Measurements from ENCODE around the gene DYNLL1. TPM values are rescaled to one million over a fixed set of nuclear protein-coding genes. Genes with fewer than 3 reads are reported as not detected.

The DYNLL1 gene
- polyA plus RNA-seq, 2 donors, result 1,023 to 1,071 TPM

DNA sequence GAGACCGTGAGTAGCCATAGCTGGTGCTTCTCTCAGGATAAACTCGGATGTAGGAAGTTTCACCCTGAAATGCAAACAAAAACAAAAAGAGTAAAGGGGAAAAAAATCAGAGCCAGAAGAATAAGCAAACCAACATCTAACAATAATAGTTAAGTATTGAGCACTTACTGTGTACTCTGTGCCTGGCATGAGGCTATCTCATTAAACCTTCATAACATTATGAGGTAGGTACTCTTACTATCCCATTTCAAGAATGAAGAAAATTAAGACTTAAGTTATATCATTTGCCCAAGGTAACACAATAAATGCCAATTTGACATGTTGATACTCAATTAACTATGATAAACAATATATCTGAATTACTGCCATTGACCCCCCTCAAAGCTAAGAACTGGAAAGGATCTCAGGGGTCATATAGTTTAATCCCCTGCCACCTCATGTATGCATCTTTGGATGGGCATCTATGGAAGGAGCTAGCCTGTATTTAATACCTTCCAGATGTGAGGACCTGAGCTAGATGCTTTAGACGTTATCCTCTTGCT lies 33.7 kb upstream of the DYNLL1 start:
- Histone ChIP-seq H3K9me3 (ENCODE audit: control insufficient read depth in 2 of 2, insufficient read depth in 1 of 2, low read depth in 1 of 2, low read length in 1 of 2) (no peaks in the 10 kb centered on the region), H3K36me3 (ENCODE audit: control insufficient read depth in 2 of 2, insufficient read depth in 2 of 2, low read length in 1 of 2) (peaks cover 23 to 43% of the 10 kb centered on the region in 2 donors), H3K4me1 (ENCODE audit: control insufficient read depth in 2 of 2, insufficient read depth in 2 of 2, low read length in 1 of 2) (no peaks in the 10 kb centered on the region), H3K4me3 (ENCODE audit: low read depth in 1 of 2, low read length in 2 of 2) (no peak overlapping the region), H3K27ac (ENCODE audit: low read depth in 2 of 2, low read length in 1 of 2) (no peak overlapping the region), H3K27me3 (ENCODE audit: control insufficient read depth in 1 of 2, insufficient read depth in 2 of 2, low read length in 2 of 2) (no peaks in the 10 kb centered on the region)
- 76 to 81% methylated on average over 3 of the region's 3 CpGs for WGBS, 2 donors

DNA sequence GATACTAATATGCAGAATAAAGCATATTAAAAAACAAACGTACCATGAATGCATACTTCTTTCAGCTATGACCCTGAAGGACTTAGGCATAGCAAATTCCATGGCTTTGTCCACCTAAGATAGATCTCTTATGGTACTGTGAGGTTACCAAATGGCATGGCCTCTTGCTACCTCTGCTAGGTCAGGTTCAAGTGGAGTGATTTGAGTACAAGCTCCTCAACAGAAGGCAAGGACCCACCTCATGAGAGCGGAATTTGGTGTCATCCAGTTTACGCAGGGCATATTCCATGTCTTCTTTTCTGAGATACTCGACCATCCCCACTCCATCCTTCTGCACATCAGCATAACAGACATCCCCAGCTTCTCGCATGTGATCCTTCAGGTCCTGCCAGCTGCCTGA lies 32.2 kb upstream of the DYNLL1 start:
- Histone ChIP-seq H3K36me3 (ENCODE audit: control insufficient read depth in 2 of 2, insufficient read depth in 2 of 2, low read length in 1 of 2) (peaks cover 21 to 36% of the 10 kb centered on the region in 2 donors), H3K9me3 (ENCODE audit: control insufficient read depth in 2 of 2, insufficient read depth in 1 of 2, low read depth in 1 of 2, low read length in 1 of 2) (no peaks in the 10 kb centered on the region), H3K27me3 (ENCODE audit: control insufficient read depth in 1 of 2, insufficient read depth in 2 of 2, low read length in 2 of 2) (no peaks in the 10 kb centered on the region), H3K4me1 (ENCODE audit: control insufficient read depth in 2 of 2, insufficient read depth in 2 of 2, low read length in 1 of 2) (peaks cover 0 to 2% of the 10 kb centered on the region in 2 donors), H3K4me3 (ENCODE audit: low read depth in 1 of 2, low read length in 2 of 2) (no peak overlapping the region), H3K27ac (ENCODE audit: low read depth in 2 of 2, low read length in 1 of 2) (no peak overlapping the region)
- 81 to 83% methylated on average over 5 of the region's 5 CpGs for WGBS, 2 donors

- Histone ChIP-seq H3K27ac (ENCODE audit: low read depth in 2 of 2, low read length in 1 of 2) (no peak overlapping the region), H3K36me3 (ENCODE audit: control insufficient read depth in 2 of 2, insufficient read depth in 2 of 2, low read length in 1 of 2) (peaks cover 15 to 30% of the 10 kb centered on the region in 2 donors), H3K4me1 (ENCODE audit: control insufficient read depth in 2 of 2, insufficient read depth in 2 of 2, low read length in 1 of 2) (peaks cover 0 to 7% of the 10 kb centered on the region in 2 donors), H3K4me3 (ENCODE audit: low read depth in 1 of 2, low read length in 2 of 2) (no peak overlapping the region), H3K27me3 (ENCODE audit: control insufficient read depth in 1 of 2, insufficient read depth in 2 of 2, low read length in 2 of 2) (no peaks in the 10 kb centered on the region), H3K9me3 (ENCODE audit: control insufficient read depth in 2 of 2, insufficient read depth in 1 of 2, low read depth in 1 of 2, low read length in 1 of 2) (no peaks in the 10 kb centered on the region)
- 36% methylated on average over 5 of the region's 5 CpGs for WGBS, 2 donors
Observed at GRCh38 chr12:120465756-120466155, 30.2 kb upstream of the DYNLL1 start.

DNA sequence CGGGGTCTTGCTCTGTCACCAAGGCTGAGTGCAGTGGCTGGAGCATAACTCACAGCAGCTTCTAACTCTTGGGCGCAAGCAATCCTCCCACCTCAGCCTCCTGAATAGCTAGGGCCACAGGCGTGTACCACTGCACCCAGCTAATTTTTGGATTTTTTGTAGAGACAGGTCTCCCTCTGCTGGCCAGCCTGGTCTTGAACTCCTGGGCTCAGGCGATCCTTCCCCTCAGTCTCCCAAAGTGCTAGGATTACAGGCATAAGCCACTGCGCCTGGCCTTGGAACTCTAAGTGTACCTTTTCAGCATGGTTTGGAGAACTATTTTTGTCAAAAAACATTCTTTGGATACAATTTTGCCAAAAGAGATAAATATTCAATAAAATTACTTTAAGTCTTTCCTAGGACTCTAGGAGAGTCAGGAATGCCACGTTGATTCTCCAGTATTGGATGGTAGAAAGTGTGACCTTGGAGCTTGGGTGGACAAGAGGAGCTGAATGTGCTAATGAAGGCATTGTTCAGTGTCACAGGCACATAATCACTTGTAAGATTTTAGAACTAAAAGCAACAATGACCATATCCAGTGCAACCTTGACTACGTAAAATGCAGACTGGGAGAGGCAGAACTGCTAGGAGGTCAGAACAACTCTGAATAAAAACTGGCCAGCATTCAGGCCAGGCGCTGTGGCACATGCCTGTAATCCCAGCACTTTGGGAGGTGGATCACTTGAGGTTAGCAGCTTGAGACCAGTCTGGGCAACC lies 29.2 kb upstream of the DYNLL1 start:
- Histone ChIP-seq H3K27ac (ENCODE audit: low read depth in 2 of 2, low read length in 1 of 2) (no peak overlapping the region), H3K4me1 (ENCODE audit: control insufficient read depth in 2 of 2, insufficient read depth in 2 of 2, low read length in 1 of 2) (peaks cover 0 to 7% of the 10 kb centered on the region in 2 donors), H3K36me3 (ENCODE audit: control insufficient read depth in 2 of 2, insufficient read depth in 2 of 2, low read length in 1 of 2) (peaks cover 15 to 26% of the 10 kb centered on the region in 2 donors), H3K4me3 (ENCODE audit: low read depth in 1 of 2, low read length in 2 of 2) (no peak overlapping the region), H3K27me3 (ENCODE audit: control insufficient read depth in 1 of 2, insufficient read depth in 2 of 2, low read length in 2 of 2) (no peaks in the 10 kb centered on the region), H3K9me3 (ENCODE audit: control insufficient read depth in 2 of 2, insufficient read depth in 1 of 2, low read depth in 1 of 2, low read length in 1 of 2) (no peaks in the 10 kb centered on the region)
- WGBS, 2 donors, result 52 to 53% methylated on average over 8 of the region's 8 CpGs

- Histone ChIP-seq H3K36me3 (ENCODE audit: control insufficient read depth in 2 of 2, insufficient read depth in 2 of 2, low read length in 1 of 2) (peaks cover 11 to 22% of the 10 kb centered on the region in 2 donors), H3K27ac (ENCODE audit: low read depth in 2 of 2, low read length in 1 of 2) (no peak overlapping the region), H3K27me3 (ENCODE audit: control insufficient read depth in 1 of 2, insufficient read depth in 2 of 2, low read length in 2 of 2) (no peaks in the 10 kb centered on the region), H3K4me3 (ENCODE audit: low read depth in 1 of 2, low read length in 2 of 2) (no peak overlapping the region), H3K9me3 (ENCODE audit: control insufficient read depth in 2 of 2, insufficient read depth in 1 of 2, low read depth in 1 of 2, low read length in 1 of 2) (no peaks in the 10 kb centered on the region), H3K4me1 (ENCODE audit: control insufficient read depth in 2 of 2, insufficient read depth in 2 of 2, low read length in 1 of 2) (peaks cover 0 to 7% of the 10 kb centered on the region in 2 donors)
- 89 to 93% methylated on average over 6 of the region's 6 CpGs for WGBS, 2 donors
Observed at GRCh38 chr12:120467439-120467838, 28.5 kb upstream of the DYNLL1 start.

GRCh38 chr12:120468325-120468820 lies 27.5 kb upstream of the DYNLL1 start:
- Histone ChIP-seq H3K36me3 (ENCODE audit: control insufficient read depth in 2 of 2, insufficient read depth in 2 of 2, low read length in 1 of 2) (peaks cover 11 to 14% of the 10 kb centered on the region in 2 donors), H3K4me3 (ENCODE audit: low read depth in 1 of 2, low read length in 2 of 2) (peak overlapping the region; percentile 94 to 95), H3K9me3 (ENCODE audit: control insufficient read depth in 2 of 2, insufficient read depth in 1 of 2, low read depth in 1 of 2, low read length in 1 of 2) (no peaks in the 10 kb centered on the region), H3K27ac (ENCODE audit: low read depth in 2 of 2, low read length in 1 of 2) (peak overlapping the region; percentile 89 to 93), H3K4me1 (ENCODE audit: control insufficient read depth in 2 of 2, insufficient read depth in 2 of 2, low read length in 1 of 2) (peaks cover 0 to 7% of the 10 kb centered on the region in 2 donors), H3K27me3 (ENCODE audit: control insufficient read depth in 1 of 2, insufficient read depth in 2 of 2, low read length in 2 of 2) (no peaks in the 10 kb centered on the region)
- 1 to 2% methylated on average over 23 of the region's 23 CpGs for WGBS, 2 donors

- Histone ChIP-seq H3K27ac (ENCODE audit: low read depth in 2 of 2, low read length in 1 of 2) (peak overlapping the region; percentile 89 to 93), H3K4me3 (ENCODE audit: low read depth in 1 of 2, low read length in 2 of 2) (peak overlapping the region; percentile 94 to 95), H3K9me3 (ENCODE audit: control insufficient read depth in 2 of 2, insufficient read depth in 1 of 2, low read depth in 1 of 2, low read length in 1 of 2) (no peaks in the 10 kb centered on the region), H3K4me1 (ENCODE audit: control insufficient read depth in 2 of 2, insufficient read depth in 2 of 2, low read length in 1 of 2) (peaks cover 0 to 7% of the 10 kb centered on the region in 2 donors), H3K36me3 (ENCODE audit: control insufficient read depth in 2 of 2, insufficient read depth in 2 of 2, low read length in 1 of 2) (peaks cover 7 to 9% of the 10 kb centered on the region in 2 donors), H3K27me3 (ENCODE audit: control insufficient read depth in 1 of 2, insufficient read depth in 2 of 2, low read length in 2 of 2) (no peaks in the 10 kb centered on the region)
- 0 to 1% methylated on average over 48 to 54 of the region's 57 CpGs for WGBS, 2 donors
Observed at GRCh38 chr12:120468821-120469449, 27.0 kb upstream of the DYNLL1 start.

GRCh38 chr12:120469450-120470149 lies 26.3 kb upstream of the DYNLL1 start, which contains the start of gene SRSF9:
SRSF9 (minus strand) TSS chr12:120469748; CDS start chr12:120469609, 139 bp downstream.
- Histone ChIP-seq H3K9me3 (ENCODE audit: control insufficient read depth in 2 of 2, insufficient read depth in 1 of 2, low read depth in 1 of 2, low read length in 1 of 2) (no peaks in the 10 kb centered on the region), H3K36me3 (ENCODE audit: control insufficient read depth in 2 of 2, insufficient read depth in 2 of 2, low read length in 1 of 2) (peaks cover 2 to 7% of the 10 kb centered on the region in 2 donors), H3K4me1 (ENCODE audit: control insufficient read depth in 2 of 2, insufficient read depth in 2 of 2, low read length in 1 of 2) (peaks cover 0 to 7% of the 10 kb centered on the region in 2 donors), H3K4me3 (ENCODE audit: low read depth in 1 of 2, low read length in 2 of 2) (peak within 1 kb of the TSS; percentile 94 to 95), H3K27ac (ENCODE audit: low read depth in 2 of 2, low read length in 1 of 2) (peak within 1 kb of the TSS; percentile 89 to 93), H3K27me3 (ENCODE audit: control insufficient read depth in 1 of 2, insufficient read depth in 2 of 2, low read length in 2 of 2) (no peaks in the 10 kb centered on the region)
- 0% methylated on average over 86 to 88 of the region's 88 CpGs for WGBS, 2 donors

- 66% methylated on average over 26 of the region's 26 CpGs for WGBS, 2 donors
- Histone ChIP-seq H3K4me1 (ENCODE audit: control insufficient read depth in 2 of 2, insufficient read depth in 2 of 2, low read length in 1 of 2) (peaks cover 0 to 7% of the 10 kb centered on the region in 2 donors), H3K27ac (ENCODE audit: low read depth in 2 of 2, low read length in 1 of 2) (peak overlapping the region; percentile 89 to 93), H3K9me3 (ENCODE audit: control insufficient read depth in 2 of 2, insufficient read depth in 1 of 2, low read depth in 1 of 2, low read length in 1 of 2) (no peaks in the 10 kb centered on the region), H3K27me3 (ENCODE audit: control insufficient read depth in 1 of 2, insufficient read depth in 2 of 2, low read length in 2 of 2) (no peaks in the 10 kb centered on the region), H3K4me3 (ENCODE audit: low read depth in 1 of 2, low read length in 2 of 2) (peak overlapping the region; percentile 94 to 95), H3K36me3 (ENCODE audit: control insufficient read depth in 2 of 2, insufficient read depth in 2 of 2, low read length in 1 of 2) (peaks cover 0 to 4% of the 10 kb centered on the region in 2 donors)
Observed at GRCh38 chr12:120470150-120470784, 25.6 kb upstream of the DYNLL1 start.
